ENCODE results near the gene PRCC.

Gene PRCC

DNA sequence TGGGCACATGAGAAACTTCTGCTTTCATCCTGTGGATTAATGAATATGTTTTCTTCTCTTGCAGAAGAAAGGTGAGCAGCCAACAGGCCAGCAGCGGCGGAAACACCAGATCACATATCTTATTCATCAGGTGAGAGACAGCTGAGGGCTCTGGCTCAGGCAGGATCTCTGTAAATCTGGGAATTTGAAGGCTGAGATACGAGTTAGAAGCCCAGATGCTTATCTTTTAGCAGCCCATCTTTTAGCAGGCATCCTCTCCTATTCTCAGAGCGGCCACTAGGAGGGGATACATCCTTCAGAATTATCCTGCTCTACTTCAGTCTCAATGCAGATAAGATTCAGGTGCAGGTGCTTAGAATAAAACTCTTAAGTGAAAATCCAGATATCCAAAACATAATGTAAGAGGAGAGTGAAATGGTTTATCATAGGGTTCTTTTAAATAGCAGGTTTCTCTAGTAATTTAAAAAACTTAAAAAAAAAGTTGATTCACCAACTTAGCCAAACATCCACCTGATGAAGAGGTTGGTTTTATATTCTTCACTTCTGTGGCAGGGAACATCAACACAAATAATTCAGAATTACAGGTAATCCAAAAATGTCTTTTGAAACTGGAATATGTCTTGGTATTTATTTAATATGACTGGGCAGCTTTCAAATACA, 30.0 kb downstream of the PRCC start:
- peak; percentile 47 for DNase-seq (ENCODE audit: low read depth)

DNA sequence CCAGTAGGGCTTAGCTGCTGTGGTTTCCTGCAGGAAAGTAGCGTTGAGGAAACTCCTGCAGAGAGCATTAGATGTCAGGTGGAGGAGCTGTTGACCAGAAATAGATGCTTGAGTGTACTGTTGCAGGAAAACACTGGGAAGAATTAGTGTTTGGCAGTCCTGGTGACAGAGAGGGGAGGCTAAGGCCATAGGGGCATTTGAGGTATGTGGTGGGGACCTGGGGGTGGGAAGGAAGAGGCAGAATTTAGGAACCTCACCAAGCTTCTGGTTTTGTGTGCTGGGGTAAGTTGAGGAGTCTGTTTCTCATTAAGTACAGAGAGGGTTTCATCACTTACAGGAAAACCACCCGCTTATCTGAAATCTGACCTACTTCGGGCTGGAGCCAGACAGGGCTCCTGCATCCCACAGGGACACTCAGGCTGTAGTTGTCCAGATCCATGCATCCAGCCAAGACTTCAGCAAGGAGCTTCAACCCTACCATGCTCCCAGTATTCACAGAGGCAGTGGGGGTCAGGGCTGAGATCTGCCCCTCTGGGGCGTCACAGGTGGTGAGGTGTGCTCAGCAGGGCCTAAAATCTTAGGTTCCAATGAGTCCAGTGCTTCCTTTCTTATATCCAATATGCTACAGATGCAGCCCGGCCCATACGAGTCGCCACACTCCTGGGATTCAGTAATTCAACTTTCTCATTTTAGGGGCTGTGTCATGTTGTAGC, 34.2 kb downstream of the PRCC start:
- DNase-seq (ENCODE audit: low read depth): no peak

DNA sequence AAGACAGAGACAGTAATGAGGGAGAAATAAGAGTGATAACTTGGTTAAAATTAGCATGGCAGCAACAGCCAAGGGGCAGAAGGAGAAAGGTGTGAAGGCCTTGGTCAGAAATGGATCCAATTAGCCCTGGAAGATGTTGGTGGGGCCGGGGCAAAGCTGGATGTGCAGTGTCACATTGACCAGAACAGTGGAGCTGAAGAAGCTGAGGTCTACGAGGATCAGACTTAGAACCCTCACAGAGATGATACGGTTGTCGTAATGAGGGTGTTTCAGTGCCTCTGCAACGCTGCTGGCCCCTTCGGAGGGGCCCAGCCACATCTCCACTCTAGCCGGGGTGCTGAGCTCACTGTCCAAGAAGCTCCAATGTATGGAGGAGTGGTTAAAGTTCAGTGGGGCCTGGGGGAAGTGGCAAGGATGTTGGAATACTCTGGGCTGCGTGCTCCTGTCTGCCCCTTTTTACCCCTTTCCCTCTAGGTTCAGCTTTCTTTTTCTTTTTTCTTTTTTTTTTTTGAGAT, 35.1 kb downstream of the PRCC start:
- DNase-seq (ENCODE audit: low read depth): no peak

DNA sequence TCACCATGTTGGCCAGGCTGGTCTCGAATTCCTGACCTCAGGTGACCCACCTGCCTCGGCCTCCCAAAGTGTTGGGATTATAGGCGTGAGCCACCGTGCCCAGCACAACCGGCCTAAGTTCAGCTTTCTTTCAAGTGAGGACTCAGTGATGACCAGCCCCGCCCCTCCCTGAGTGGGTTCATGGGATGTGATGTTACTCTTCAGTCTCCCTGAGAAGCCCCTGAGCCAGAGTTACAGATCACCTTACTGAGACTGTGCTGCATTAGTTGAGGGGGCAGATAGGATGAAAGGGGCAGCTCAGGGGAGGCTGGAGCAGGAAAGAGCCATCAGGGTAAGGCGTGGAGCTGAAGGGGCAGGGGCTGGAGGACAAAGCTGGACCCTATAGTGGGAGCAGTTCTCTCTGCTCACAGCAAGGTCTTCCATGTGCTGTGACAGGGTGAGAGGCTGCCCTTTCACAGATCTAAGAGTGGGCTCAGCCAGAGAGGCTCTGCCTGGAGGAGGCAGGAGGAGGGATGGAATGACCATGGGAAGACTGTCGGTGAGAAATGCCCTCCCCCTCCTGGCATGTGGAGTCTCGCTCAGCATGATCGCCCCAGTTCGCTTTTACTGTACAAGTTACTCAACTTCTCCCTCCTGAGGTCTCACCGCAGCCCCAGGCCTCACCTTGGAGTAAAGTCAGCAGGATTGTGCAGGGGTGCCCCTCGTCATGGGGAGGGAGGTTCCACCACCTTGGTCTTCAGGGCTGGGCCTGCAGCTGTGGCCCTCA, 35.9 kb downstream of the PRCC start:
- DNase-seq (ENCODE audit: low read depth): no peak

DNA sequence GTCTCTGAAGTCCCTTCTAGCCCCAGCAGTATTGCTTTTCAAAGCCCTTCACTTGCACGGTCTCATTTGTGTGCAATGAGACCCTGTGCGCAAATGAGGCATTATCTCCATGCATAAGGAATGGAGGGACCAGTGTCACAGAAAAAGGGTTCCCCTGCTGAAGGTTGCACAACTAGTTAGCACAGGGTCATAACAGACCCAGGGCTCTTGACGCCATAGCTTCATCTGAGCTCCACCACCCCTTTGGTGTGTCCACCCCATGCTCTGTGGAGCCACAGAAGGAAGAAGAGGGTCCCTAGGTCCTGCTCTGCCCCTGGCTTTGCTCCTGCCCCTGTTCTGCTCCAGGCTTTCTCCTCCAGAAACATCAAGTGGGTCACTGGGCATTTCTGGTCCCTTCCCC, 36.7 kb downstream of the PRCC start:
- no peak for DNase-seq (ENCODE audit: low read depth)

DNA sequence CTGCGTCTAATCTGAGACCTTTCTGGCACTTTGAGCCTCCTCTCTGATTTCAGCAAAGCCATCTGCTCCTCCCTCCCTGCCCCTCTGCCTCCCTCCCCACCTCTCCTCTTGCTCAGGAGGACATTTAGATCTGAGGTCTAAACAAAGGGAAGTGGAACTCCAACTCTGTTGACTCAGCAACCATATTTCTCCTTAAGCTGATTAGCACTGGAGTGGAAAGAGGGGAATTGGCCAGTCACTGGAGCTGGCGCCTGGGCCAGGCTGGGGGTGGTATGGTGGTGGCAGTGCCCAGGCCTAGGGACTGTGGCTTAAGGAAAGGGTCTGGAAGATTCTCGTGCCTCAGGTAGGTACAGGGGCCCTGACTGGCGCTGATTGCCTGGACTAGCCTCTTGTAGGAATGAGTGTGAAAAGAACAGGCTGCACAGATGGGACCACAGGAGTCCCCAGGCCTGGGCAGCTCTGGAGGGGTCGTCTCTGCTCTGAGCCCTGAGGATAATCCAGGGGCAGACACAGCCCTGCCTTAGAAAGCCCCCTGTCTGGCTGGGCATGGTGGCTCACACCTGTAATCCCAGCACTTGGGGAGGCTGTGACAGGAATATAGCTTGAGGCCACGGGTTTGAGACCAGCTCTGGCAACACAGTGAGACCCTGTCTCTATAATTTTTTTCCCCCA, 37.4 kb downstream of the PRCC start:
- no peak for DNase-seq (ENCODE audit: low read depth)

DNA sequence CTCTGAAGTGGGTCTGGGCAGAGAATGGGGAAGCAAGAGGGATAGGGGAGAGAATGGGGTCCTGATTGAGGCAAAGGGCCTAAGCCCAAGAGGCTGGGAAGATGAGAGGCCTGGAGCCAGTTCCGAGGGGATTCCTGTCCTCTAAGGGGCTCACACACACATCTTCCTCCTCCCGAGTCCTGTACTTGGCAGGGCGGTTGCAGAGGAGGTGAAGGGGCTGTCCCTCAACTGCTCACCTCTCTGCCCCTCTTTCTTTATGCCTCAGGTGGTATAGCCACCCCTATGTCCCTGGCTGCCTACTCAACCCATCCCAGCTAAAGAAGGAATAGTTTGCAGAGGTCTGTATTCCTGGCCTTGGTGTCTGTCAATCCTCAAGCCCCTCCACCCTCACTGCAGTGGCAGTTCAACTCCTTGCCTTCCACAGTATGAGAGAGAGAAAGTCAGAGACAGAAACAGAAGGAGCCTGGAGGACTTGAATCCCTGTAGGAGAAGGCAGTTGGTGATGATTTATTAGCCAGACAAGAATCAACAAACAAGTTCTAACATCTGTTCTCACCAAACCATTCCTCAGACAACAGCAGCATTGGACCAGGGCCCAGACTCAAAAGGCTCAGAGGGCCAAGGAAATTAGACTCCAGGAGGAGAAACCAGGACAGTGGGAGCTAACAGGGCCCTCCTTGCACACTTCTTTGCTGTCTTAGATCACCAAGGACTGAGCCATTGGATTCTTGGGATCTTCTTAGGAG, 38.6 kb downstream of the PRCC start:
- DNase-seq (ENCODE audit: low read depth): no peak

DNA sequence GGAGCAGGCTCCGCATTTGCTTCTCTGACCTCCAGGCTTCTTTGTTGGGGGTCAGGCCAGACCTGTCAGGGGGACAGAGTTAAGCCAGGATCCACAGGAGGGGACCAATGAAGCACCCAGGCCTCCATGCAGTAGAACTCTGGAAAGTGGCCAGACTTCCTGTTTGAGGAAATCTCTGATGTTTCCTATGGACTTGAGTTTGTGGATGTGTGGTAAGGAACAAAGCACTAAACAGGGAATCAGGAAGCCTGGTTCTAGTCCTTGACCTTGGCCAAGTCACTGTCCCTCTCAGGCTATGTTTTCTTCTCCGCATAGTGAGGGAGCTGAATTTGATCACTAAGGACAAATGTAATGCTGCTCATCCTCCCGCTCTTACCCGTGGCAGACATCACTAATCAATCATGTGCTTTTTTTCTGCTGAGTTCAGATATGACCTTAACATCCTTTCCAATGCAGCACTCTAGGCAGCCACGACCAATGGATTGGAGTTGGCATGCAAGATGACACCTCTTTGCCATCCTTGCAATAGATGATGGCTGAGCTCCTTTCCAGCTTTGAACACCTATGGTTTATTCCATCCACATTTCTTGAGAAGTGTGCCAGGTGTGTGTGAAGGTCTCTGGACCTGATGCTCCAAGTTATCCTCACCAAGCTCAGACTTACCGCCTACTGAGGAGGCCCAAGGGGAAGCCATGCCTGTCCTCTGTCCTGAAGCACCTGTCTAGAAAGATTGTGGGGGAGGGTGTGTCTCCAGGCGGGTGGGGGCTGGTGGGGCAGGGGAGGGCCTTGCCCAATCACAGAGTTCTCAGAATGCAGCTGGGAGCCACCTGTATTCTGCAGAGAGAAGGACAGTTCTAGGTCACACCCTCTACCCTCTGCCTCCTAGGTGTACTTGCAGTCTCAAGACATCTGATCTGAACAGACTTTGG, 39.4 kb downstream of the PRCC start:
- no peak for DNase-seq (ENCODE audit: low read depth)

DNA sequence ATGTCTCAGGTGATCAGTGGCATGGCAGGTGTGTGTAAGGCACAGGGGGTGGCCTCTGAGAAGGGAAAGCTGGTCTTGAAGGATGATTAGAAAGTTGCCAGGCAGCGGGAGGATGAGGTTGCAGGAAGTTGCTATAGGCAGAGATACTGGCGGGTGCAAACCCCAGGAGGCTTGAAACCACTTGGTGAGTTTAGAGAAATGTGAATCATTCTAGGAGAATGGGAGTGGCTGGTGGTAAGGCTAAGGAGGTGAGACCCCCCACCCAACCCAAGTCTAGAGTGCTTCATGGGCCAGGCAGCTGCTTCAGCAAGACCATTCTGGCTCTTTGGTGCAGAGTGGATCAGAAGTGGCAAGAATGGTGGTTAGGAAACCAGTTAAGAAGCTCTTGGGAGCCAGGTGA, 40.3 kb downstream of the PRCC start:
- no peak for DNase-seq (ENCODE audit: low read depth)

DNA sequence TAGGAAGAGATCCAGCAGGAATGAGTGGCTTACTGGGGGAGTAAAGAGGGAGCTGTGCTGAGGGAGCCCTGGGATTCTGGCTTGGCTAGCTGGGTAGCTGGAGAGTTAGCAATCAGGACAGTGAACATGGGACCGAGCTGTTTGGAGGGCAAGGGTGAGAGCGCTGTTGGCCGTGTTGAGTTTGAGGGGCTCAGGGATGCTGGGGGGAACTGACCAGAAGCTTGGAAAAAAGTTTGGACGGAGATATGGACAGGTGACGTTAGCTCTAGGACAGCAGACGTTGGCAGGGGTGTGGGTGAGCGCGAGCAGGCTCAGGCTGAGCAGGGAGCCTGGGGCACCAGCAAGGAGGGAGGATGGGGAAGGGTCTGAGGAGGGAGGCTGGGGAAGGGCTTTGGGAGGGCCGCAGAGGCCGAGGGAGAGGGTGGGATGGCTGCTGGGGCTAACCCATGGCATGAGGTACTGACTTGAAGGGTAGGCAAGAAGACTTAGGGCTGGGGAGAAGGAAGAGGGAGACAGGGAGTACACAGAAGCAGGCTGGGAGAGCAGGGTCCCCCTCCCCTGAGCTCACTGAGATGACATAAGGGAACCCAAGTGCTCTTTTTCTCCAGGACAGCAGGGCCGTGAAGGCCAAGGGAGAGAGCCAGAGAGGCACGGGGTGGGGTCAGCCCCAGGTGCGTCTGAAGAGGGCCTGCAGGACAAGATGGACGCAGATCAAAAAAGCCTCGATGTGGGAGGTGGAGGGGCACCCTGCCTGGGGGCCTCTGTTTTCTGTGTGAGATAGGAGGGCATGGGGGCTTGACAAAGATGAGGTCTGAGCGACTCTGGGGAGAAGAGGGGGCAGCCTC, 41.1 kb downstream of the PRCC start:
- DNase-seq (ENCODE audit: low read depth): no peak

DNA sequence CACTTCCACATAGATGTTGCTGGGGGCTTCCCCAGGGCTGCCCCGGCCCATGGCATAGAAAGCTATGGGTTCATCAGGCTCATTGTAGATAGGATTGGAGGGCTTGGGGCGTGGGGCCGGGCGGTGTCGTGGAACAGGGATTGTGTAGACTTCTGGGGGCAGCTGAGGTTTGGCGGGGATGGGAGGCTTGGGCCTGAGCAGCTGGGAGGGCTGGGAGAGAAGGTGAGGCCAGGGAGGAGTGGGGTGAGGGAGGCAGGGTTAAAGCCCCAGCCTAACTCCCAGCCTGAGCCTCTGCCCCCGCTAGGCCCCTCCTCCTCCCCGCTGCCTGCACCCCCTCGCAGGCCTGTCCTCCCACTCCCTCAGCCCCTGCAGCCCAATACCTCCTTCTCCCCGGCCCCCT, 41.9 kb downstream of the PRCC start:
- DNase-seq (ENCODE audit: low read depth): no peak

DNA sequence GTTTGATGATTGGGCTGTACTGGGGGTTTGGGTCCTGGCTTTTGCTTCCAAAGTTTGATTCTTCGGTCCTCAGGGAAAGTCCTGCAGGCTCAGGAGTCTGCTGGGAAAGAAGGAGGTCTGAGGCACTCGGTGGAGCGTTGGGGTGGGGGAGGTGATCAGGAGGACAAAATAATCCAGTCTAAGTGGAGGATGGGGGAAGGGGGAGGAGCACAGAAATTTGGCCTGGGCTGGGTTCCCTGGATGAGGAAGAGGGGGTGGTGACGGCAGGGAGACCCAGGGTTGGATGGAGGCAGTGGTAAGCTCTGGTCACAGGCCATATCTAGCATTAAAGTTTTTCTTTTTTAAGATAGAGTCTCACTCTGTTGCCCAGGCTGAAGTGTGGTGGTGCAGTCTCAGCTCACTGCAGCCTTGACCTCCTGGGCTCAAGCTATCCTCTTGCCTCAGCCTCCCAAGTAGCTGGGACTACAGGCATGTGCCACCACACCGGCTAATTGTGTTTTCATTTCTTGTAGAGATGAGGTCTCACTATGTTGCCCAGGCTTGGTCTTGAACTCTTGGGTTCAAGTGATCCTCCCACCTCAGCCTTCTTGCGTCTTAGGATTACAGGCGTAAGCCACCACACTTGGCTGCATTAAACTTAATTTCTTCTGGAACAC, 42.5 kb downstream of the PRCC start:
- no peak for DNase-seq (ENCODE audit: low read depth)

DNA sequence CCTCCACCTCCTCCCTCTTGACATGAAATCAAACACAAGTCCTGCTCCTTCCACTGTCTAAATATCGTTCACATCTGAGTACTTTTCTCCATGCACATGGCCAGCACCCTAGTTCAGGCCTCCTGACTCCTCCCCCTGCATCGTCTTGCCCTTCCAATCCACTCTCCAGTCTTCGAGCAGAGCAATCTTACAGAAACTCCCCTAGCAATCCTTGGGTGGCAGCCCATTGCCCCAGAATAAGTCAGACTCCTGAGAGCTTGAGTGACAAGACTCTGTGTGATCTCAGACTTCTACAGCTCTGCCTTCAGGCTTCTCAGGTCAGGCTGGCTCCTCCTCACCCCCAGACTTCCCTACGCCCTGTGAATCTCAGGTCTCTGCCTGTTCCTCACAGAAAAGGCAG, 43.8 kb downstream of the PRCC start:
- DNase-seq (ENCODE audit: low read depth): no peak

DNA sequence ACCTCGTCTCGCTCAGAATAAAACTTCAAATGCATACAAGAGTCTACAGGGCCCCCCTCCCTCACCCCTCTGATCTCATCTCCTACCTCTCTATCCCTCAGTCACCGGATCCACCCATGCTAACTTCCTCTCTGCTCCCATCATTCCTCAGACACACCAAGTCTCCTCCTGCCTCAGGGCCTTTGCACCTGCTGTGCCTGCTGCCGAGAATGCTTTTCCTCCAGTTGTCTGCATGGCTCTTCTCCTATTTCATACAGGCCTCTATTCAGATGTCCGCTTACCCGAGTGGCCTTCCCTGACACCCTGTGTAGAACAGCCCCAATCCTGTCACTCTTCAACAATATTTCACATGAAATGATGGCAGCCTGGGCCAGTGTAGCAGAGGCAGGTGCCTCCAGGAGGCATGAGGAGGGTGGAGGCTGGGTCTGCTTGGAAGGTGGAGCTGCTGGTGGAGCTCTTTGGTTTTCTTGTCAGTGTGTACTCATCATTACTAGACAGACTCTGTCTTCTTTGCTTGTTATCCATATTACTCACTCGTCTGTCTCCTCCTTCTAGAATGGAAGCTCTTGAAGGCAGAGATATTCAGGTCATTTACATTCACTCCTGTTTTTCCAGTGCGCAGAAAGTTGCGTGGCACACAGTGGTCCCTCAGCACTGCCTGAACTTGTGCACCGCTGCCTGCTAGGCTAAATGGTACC, 45.1 kb downstream of the PRCC start:
- DNase-seq (ENCODE audit: low read depth): no peak

DNA sequence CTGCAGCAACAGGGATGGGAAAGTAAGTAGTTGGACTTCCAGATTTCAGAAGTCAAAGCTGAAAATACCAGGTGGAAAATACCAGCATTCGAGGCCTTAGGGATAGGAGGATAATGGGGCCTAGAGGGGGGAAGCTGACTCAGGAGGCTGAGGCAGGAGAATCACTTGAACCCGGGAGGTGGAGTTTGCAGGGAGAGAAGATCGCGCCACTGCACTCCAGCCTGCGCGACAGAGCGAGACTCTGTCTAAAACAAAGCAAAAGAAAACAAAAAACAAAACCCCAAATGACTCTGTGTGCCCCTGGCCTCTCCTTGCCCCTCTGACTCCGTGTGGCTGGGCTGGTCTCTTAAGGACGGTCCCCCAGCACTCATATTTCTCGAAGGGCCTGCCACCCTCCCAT, 46.0 kb downstream of the PRCC start:
- no peak for DNase-seq (ENCODE audit: low read depth)

DNA sequence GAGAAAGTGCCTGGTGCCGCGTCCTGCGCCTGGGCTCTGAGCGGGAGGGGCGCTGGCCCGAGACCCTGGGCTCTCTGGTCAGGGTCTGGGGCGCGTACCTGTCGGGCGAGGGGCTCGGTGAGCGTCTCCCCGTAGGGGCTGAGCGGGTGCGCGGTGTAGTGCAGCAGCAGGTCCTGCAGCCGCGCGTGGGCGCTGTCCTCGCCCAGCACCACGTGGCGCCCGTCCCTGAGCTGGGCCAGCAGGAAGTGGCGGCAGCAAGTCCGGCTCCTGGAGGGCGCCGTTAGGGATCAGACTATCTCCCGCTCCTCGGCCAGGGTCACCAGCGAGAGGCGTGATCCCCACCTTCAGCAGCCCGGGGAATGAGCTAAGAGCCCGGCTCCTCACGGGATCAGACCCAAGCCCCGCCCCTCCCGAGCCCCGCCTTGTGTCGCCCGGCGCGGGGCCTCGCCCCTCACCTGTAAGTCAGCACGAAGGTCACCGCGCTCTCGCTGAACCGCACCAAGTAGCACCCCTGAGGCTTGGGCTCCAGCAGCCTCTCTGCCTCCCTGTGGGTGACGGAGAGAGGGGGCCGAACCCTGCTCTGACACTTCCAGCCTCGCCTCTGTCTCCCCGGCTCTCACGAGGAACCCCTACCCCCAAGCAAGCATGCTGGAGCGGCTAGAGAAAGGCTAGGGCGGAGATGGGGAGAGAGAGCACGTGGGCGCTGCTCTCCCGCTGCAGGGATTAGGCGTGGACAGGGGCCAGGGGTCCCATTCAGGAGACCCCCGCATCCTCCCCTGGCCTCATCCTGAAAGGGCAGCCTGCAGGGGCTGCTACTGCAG, 46.6 kb downstream of the PRCC start:
- peak; percentile 60 for DNase-seq (ENCODE audit: low read depth)

DNA sequence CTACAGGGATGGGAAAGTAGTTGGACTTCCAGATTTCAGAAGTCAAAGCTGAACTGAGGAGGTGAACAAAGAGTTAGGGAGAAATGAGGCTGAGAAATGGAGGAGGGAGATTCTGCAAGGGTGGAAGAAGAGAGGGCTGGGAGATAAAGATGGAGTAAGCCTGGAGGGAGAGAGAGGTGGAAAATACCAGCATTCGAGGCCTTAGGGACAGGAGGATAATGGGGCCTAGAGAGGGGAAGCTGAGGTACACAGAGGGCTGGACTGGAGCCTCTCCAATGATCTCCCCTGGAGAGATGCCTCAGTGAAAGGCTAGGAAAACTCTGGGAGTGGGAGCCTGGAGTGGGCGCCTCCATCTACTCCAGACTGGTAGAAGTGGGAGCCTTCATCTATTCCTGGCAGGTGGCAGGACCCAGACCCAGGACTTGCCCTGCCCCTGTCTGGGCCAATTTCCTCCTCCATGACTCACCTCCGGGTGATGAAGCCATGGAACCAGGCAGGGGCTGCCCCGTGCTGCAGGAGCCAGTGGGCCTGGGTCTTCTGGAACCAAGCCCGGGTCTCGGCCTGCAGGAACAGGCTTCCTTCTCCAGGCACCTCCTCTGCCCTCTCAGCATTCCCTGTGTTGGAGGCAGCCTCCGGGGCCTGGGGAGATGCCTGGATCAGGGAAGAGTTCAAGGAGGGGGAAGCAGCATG, 47.4 kb downstream of the PRCC start:
- no peak for DNase-seq (ENCODE audit: low read depth)

Measured in activated gamma-delta T cell treated with anti-CD3 and anti-CD28 coated beads, Interleukin-2, amount 50 U/mL, for 16 hours (primary cell).